NCI-H345 treated with DMSO at 0.1 percent for 48 hours (cell line): ENCODE data around the gene HOXD11.
A peak's percentile ranks its signal among the peaks of the same experiment; 100 is the strongest.

ENCODE experiments used
- DNase-seq: peaks from one replicate; lab custom pipeline; 2025; ENCODE audit not compliant: unreplicated experiment; lab: John Stamatoyannopoulos, UW

The HOXD11 gene

DNA sequence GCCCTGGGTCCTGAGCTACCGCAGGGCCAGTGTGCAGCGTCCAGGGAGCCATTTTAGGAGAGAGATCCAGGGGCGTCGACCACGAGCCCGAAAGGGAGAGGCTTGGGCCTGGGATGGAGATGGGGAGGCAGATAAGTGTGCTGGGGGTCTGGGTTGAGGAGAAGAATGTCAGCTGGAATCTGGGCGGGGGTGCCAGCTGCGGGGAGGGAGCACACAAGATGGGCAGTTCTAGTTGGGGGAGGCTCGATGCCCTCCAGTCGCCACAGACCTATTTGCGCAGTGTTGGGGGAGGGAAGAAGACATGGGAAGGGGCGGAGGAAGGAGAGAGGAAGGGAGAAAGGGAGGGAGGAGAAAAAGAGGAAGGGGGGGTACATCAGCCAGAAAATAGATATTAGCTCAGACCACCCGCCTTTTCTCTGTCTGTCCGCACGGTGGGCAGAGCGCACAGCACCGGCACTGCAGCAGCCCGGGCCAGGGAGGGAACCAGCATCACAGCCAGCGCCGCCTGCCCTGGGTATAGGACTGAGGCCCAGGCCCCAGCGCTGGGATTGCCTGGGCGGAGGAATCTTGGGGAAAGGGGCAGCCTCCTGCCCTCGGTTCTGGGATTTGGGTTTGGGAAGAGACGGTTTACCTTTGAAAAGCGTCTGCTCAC, 1.9 kb upstream of the HOXD11 start:
- no peak for DNase-seq

DNA sequence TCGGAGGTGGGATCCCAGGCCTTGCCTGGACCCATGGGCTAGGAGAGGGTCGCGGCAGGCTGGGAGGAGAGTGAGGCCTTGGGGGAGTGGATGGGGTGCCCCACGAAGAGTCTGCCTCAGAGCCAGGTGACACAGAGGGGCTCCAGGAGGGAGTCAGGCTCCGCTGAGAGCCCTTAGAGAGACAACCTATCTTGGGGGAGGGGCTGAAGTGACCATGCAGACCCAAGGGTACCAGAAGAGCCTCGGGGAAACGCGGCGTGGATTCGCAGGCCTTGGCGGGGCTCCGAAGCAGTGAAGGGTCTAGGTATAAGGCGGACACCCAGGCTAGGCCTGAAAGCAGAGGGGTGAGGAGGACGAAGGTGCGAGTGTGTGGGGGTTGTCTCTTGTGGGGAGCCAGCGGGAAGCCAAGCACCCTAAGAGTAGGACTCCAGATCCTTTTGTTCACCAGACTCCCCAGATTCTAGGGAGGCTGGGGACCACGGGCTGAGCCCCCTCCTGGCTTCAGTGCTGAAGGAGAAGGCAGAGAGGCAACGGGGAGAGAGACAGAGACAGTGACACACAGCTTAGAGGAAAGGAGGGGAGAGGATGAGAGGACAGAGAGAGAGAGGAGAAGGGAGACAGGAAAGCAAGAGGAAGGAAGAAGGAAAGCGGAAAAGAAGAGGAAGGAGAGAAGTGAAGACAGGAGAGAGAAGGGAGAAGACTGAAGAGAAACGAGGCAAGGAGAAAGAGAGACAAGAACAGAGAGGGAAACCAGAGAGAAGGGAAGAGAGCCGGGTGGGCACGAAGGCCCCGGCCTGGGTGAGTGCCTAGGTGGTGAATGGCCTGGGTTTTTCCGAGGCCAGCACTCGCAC, 1.1 kb upstream of the HOXD11 start:
- no peak for DNase-seq

DNA sequence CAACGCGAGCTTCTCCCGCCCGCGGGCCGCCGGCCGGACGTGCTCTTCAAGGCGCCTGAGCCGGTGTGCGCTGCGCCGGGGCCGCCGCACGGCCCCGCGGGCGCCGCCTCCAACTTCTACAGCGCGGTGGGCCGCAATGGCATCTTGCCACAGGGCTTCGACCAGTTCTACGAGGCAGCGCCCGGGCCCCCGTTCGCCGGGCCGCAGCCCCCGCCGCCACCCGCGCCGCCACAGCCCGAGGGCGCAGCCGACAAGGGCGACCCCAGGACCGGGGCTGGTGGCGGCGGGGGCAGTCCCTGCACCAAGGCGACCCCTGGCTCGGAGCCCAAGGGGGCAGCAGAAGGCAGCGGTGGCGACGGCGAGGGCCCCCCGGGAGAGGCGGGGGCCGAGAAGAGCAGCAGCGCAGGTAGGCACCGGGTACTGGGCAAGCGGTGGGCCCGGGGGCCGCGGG, 676 bp downstream of the HOXD11 start:
- no peak for DNase-seq

DNA sequence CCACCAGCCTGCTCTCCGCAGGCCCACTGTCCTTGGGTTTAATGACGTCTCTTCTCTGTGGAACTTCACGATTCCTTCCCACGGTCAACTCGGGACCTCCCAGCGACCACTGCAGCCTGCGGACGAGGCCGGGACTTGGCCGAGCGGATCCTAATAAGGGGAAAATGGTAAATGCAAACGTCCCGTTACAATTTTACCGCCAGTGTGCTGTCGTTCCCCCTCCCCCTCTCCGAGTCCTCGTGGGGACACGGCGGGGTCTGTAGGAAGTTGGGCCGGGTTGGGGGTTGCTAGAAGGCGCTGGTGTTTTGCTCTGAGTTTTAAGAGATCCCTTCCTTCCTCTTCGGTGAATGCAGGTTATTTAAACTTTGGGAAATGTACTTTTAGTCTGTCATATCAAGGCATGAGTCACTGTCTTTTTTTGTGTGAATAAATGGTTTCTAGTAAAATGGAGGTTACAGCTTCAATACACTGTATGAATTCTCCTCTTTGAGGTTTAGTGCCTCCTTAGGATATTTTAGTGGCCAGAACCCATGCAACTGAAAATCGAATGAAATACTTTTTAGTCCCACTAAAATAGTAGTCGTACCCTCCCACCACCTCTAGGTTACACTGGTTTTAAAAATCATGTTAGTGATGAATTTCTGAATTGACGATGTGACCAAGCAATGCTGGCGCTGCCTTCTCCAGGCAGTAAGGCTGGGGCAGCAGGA, 2.3 kb downstream of the HOXD11 start:
- no peak for DNase-seq

DNA sequence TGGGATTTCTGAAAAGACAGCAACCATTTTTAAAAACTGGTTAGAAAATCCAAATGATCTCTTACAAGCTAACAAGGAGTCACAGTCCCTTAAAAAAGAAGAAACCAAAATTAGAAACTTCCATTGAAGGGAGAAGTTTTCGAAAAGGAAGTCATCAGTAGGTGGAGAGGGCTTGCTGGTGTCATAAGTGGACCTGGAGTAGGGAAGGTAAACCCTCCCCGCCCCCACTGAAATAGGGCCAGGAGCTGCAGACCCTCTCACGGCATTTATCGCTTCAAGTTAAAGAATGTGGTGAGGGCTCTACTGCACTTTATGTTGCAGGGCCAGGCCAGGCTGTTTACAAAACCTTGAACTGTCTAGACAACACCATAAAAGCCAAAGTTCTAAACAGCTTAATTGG, 2.9 kb downstream of the HOXD11 start:
- DNase-seq = no peak

DNA sequence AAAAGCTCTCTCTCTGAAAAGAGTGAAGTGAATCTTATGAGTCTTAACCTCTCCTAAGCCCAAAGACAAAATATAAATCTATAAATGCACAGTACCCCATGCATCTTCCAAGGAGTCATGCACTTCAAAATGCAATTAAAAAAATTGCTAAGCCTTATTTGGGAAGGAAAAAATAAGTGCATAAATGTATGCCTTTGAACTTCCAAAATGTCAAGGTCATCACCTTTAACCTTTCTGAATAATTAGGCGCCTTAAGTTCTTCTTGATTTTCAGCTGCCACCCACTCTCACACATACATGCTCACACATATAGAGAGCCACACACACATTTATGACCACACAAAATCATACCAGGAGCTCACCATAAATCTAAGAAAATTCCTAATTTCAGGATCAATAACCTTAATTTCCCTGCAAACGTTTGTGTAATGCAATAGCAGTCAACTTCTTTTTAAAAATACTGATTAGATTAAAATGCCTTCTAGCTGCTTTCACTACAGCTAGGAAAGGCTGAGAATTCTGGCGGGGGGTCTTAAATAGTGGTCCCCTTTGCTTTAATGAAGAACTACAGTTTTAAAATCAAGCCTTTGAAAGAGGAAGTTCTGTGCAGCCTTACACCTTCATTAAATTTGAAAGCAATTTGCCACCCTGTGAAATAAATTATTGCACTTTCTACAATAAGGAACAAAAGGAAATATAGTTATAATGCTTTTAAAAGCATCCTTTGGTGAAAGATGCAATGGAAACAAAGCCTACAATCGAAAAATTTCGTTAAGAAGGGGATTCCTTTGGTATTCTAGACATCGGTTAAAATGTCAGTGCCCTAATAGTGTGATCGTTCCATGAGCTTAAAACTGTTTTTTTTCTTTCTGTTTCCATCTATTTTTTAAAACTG, 3.6 kb downstream of the HOXD11 start:
- DNase-seq = no peak

DNA sequence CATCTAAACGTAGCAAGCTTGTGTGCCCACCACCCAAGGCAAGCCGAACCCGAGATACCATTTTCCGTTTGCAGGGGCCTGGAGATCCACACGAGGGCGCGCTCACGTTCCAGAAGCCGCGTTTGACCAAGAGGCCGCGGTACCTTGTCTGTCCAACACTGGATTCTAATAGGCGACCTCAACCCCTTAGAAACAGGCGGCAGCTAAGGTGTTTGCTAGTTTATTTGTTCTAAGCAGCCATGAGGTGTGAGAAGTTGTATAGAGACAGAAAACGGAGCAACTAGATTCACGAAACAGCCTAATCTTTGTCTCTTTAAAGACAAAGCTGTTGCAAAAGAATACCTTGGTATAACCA, 4.2 kb downstream of the HOXD11 start:
- no peak for DNase-seq

DNA sequence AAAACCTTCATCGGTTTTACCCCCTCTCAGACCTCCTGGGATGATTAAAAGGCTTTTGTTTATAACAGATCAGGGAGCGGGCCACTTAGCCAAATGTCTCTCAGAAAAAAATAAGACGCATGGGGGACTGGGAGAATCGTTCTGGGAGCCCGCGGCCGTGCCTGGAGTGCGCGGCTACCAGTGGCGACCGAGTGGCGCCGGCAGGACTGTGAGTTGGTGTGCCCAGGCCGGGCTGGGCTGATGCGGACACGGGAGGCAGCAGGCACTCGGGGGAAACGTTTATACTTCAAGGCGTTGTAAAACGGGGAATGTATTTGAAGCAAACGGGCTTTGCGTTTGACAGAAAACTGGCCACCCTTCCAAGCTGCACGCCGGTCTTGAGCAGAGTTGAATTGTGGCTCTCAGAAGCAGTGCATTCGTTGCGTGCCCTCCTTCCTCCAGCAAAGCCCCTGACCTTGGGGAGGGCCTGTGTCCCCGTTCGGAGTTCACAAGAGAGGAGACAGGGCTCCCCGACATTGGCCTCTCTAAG, 4.8 kb downstream of the HOXD11 start:
- DNase-seq = no peak

DNA sequence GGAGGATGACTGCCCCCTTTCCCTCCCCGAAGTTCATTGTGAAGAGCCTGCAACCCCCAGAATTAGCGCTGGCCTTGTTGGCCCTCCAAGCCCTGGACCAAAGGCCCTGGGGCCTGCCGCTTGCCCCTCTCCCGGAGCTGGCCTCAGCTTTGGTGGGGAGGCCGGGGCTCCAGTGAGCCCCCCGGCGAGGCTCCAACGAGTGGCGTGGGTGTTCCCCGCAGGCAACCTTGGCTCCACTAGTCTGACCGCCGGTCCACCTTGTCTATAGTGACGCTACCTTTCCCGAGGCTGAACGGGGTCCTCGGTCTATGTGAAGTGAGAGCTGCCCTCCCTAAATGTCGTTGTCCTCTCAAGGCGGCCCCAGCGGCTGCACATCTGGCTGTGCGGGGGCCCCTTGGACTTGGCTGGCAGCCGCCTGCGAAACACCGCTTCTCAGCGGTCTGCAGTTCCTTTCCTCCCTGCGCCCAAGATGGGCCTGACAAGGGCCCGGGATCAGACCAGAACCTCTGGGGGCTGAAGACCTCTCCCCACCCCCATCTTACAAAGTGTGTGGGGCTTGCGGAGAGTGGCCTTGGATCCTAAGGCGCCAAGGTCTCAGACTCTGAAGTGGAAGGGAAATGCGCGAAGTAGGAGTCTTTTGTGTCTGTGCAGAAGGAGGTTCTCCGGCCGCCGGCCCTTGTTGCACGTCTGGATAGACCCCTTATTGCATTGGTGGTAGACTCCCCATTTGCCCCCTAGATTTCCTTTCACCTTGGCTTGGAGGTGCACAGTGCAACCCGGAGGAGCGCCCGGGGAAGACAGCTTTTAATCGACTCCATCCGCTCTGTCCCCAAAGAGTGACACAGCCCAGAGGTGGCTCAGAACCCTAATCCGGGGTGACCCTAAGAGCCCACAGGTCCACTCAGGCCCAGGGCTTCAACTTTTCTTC, 5.6 kb downstream of the HOXD11 start:
- DNase-seq = no peak

DNA sequence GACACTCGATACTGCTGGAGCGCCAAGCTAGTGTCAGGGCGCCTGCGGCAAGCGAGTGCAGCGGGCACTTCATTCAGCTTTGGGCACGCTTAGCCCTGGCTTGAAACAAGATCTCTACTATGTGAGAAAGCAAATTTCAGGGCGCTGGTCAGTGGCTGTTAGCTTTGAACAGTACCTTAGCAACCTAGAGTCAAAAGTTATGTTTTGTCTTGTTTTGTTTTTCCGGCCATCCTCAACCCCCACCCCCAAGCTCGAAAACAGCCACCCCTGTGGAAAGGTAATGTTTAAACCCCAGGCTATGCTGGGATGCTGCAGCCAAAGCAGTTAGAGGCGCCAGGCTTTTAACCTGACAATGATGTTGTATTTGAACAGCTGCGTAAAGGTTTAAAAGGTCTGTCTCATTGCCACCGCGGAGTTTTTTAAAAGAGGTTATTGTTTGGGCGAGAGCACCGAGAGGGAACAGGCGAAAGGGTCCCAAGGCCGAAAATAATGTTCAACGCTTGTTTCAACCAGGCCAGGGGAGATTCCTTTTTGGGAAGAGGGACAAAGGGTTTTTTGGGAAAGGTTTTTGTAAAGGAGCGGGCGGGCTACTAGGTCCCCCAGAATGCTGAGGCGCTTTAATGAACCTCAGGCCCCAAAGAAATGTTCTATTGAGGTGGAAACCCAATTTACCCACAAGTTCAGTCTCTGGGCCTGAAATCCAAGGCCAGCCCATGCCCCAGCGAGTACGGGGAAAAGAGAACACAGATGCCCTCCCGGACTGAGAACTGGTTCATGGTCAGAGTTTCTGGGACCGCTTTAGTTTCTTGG, 7.2 kb downstream of the HOXD11 start:
- peak; percentile 70 for DNase-seq

DNA sequence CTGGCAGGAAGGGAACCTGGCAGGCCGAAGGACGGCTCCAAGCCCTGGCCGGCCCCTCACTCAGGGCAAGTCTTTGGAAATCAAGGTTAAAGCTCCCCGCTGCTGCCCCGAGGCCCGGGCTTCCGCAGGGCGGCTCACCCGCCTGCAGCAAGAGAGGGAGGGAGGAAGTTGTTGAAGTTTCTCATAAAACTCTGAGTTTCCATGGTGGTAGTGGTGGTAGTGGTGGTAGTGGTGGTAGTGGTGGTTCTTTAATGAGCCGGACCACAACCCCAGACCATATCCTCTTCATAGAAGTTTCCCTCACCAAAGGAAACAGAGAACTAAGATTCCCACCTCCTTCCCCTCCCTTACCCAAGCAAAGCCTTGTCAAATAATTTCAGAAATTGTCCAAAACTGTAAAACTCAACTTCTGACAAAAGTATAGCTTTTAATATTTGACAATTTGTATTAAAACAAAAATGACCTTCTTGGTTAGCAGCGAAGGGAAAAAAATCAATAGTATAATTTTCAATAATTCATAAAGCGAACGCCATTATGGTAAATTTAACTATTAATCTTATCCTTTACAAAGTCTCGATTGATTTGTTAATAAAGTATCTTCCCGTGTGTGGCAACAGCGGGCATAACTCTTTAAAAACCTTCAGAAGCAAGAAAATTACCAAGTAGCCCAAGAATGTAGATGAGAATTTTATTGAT, 8.0 kb downstream of the HOXD11 start:
- no peak for DNase-seq

DNA sequence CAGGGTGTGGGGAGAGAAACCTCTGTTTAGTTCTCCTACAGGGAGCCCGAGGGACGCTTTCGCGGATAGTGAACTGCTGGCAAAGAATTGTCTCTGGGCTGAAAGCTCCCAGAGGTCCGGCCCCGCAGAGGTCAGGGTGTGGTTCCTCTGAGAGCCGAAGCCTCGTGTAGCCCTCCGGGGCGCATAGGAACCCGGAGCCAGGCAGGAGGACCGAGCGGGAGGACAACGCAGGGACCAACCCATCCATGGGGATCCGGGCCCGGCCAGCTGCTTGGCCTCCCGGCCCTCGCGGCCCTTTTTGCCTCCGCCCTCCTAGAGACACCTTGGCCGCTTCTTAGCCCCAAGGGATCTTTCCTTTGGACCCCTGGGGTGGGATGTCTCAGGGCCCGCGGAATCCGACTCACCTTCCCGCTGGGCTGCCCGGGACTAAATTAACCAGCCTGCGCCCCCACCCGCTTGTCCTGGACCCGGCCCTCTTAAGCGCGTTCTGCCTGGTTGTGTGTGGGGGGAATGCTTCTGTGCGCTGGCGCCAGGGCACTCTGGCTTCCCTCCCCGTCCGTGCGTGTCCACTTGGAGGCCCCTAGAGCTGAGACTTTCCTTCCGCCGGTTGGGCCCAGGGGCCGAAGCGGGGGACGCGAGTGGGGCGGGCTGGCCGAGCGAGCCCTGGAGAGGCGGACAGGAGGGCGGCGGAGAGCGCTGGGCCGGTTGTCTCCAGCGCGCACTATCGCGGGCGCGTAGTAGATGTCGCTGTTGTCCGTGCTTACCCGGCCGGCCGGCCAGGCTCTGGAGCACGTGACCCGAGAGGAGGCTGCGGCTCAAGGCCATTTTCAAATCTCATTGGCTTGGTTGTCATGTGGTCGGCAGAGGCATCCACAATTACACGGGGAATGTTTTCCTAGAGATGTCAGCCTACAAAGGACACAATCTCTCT, 9.1 kb downstream of the HOXD11 start, which contains the start of gene HOXD10:
HOXD10 (plus strand) TSS at position 896 of the 931 bp plus-strand sequence. CDS start 56 bp downstream, outside the sequence.
- no peak for DNase-seq

DNA sequence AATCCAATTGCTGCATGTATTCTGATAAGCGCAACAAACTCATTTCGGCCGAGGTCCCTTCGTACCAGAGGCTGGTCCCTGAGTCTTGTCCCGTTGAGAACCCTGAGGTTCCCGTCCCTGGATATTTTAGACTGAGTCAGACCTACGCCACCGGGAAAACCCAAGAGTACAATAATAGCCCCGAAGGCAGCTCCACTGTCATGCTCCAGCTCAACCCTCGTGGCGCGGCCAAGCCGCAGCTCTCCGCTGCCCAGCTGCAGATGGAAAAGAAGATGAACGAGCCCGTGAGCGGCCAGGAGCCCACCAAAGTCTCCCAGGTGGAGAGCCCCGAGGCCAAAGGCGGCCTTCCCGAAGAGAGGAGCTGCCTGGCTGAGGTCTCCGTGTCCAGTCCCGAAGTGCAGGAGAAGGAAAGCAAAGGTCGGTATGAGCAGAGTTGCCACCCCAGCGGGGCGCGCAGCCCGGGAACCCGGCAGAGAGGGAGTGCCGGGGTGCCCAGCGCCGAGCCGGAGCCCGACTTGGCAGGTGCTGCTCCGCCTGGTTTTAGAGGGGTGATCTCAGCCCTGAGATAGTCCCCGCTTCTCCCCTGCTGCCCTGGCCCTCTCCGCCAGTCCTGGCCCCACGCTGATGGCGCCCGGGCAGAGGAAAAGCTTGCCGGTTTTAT, 10.2 kb downstream of the HOXD11 start:
- no peak for DNase-seq

DNA sequence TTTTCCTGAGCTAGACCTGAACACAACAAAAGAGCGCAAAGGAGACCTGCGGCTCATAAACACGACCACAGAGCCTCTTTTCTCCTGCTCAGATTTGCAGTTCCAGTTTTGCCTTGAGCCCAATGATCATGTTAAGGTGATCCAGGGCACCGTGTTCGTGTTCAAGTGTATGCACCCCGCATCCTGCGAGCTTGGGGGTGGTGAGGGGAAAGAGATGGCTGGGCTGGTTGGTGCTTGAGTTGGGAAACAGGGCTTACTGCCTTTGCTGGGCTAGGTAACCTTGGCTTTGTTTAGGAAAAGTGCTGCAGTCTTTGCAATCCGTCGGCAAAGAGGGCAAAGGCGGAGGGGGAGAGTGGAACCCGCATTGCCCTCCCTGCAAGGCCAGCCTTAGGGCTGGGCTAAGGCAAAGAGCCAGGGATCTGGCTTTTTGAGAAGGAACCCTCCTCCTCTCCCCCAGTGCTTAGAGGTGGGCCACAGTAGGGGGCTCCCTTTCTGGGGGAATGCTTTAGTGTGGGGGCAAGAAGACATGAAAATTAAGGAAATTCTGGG, 10.8 kb downstream of the HOXD11 start:
- DNase-seq = no peak

DNA sequence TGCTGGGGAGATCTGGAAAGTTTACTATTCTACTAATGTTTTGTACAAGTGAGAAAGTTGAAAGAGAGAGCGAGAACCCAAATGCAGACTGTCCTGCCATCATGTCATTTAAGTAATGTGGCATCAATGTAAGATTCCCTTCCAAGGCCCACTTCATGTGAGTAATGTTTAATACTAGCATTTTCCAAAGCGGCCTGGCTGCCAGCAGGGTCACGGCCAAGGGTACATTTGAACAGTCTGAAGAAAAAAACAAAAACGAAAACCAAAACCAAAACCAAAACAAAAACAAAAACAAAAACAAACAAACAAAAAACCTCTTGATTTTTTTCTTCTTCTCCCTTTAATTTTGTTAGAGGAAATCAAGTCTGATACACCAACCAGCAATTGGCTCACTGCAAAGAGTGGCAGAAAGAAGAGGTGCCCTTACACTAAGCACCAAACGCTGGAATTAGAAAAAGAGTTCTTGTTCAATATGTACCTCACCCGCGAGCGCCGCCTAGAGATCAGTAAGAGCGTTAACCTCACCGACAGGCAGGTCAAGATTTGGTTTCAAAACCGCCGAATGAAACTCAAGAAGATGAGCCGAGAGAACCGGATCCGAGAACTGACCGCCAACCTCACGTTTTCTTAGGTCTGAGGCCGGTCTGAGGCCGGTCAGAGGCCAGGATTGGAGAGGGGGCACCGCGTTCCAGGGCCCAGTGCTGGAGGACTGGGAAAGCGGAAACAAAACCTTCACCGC, 11.7 kb downstream of the HOXD11 start:
- no peak for DNase-seq
